NCI-H1436 (cell line): Measurements from ENCODE around the gene NOVA2.

Experiments
- DNase-seq: peaks from one replicate; lab custom pipeline; 2025; lab: John Stamatoyannopoulos, UW

The NOVA2 gene

DNA sequence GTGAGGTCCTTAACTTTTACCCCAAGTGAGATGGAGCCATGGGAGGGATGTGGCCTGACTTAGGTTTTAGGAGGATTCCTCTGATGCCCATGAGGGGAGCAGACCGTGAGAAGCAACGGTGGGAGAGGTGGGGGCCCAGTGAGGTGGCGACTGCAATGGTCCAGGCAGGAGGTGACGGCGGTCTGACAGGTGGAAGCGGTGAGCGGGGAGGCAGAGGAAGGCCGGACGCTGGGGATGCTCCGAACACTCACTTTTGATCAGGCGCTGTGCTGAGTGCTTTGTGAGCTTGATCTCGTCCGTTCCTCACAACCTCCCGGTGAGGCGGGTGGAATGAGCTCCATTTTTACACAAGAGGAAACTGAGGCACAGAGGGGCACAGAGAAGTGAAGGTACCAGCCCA, 11.6 kb downstream of the NOVA2 start:
- DNase-seq = no peak

DNA sequence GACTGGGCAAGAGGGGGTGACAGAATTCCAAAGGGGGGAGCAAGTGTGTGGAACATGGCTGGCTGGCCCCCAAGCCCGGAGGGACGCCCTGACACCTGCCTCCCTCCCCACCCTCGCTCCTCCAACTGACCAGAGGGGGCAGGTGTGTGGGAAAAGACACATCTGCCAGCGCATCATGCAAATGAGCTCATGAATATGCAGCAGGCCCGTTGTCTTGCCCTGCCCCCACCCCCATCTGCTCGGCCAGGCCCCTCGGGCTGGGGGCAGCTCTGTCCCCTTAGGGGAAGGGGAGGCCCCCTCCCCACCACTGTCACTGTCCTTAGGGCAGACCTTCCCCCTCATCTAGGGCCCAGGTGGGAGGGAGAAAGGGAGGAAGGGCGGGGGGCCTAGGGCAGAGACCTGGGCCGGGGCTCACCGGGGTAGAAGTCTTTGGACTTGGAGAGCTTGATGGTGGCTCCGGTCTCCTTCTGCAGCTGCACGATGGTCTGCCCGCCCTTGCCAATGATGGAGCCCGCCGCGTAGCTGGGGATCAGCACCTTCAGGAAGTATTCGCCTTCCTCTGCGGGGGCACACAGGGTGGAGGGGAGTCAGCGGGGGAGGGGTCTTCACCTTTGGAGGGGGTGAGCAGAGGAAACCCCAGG, 12.9 kb downstream of the NOVA2 start:
- no peak for DNase-seq

DNA sequence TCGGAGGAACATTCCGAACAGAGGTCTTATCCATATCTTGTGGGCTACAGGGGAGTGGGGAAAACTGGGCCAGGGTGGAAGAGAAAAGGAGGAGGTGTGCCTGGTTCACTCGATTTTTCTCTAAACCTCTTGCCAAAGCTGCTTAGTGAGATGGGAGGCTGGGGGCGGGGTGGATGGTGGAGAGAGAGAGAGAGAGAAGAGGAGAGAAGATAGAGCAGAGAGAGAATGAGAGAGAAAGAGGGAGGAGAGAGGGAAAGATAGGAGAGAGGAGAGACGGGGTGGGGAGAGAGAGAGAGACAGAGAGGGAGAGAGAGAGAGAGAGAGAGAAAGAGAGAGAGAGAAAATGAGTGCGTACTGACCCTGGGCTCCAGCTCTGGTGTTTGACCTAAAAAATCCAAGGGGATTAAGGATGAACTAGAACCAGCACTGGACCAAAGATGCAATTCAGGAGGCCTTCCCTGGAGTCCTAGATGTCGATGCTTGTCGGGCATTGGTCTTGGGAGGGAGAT, 14.1 kb downstream of the NOVA2 start:
- no peak for DNase-seq

DNA sequence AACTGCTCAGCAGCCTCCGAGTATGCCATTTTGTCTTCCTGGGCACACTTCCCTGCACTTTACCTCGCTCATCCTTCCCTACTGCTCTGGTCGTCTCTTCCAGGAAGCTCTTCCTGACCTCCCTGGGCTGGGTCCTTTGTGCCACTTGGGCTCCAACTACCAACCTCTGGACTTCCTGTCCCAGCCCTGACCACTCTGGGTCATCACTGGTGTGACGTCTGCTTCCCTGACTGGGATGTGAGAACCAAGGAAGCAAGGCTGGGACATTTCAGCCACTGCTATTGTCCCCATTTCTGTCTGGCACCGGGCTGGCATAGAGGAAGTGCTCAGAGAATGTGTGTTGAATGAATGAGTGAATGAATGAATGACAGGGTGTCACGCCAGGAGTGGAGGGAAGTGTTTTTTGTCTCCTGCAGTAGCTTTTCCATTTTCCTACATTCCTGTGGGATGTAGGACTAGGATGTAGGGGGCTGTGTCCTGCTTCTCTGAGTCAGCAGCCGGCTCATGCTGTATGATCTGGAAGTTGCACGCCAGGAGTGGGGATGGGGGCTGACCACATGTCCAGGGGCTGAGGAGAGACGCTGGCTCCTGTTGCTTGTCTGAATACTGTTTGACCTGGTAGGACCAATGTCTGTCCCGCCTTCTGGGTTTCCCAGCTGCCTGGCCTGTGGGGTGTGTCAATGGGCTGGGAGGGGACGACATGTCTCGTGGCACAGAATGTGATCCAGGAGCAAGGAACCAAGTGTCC, 14.7 kb downstream of the NOVA2 start:
- DNase-seq = no peak

DNA sequence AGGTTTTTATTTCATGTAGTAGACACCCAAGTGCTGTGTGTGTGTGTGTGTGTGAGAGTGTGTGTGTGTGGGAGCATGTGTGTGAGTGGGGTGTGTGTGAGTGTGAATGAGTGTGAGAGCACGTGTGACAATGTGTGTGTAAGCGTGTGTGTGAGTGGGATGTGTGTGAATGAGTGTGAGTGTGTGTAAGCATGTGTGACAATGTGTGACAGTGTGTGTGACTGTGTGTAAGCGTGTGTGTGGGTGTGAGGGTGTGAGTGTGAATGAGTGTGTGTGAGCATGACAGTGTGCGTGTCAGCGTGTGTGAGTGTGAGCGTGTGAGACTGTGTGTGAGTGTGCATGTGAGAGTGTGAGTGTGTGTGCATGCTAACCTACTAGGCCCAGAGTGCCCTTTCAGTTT, 15.3 kb downstream of the NOVA2 start:
- no peak for DNase-seq

DNA sequence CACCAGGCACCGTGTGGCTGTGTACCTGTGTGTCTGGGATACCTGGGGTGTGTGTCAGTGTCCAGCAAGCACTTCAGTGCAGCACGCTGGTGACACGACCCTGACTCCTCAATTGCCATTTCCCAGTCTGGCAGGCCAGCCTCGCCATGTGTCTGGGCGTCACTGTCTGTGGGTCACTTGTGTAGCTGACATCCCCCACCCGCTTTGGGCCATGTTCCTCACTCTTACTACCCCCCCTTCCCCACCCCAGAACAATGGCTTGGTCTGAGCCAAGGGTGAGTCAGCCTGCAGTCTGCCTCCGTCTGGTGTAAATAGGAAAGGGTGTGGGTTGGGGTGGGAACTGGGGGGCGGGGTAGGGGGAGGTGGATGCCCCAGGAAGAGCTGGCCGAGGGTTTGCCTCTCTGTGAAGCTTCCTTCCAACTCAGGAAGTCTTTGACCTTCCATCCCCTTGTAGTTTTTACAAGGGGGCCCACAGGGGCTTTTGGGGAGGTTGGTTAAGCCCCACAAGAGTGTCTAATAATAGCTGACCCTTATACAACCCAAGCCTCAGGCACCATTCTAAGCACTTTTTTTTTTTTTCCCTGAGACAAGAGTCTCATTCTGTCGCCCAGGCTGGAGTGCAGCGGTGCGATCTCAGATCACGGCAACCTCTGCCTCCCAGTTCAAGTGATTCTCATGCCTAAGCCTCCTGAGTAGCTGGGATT, 17.6 kb downstream of the NOVA2 start:
- no peak for DNase-seq

DNA sequence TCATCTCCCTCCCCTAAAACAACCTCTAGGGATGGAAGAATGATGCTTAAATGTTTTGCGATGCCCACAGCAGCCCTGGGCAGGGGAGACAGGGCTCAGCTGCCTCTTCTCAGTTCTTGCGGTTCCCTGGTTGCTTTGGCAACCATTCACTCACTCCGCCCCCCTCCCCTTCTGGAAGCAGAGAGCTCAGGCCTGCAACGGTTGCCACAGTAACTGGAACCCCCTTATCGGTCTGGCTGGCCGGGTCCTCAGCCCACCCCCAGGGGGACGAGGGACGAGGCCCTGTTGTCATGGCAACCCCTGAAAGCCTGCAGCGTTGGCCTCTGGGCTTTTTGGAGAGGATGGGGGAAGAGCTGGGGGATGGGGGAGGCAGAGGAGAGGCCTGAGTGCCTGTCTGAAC, 19.5 kb downstream of the NOVA2 start:
- DNase-seq = peak; percentile 45

DNA sequence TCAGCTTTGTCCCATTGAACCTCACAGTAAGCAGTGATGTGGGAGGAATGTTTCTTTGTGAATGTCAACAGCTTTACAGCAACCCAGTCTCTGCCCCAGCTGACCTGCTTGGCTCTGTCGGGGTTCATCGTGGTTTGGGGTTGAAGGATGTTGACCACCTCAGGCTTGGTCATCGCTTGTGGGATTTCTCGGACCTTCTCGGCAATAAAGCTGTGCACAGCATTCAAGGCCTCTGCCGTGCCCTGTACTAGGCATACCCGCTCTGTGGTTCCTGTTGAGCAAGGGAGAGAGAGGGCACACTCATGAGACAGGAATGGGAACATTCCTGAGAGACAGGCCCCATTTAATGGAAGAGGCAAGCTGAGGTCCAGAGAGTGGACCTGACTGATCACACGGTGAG, 20.0 kb downstream of the NOVA2 start:
- no peak for DNase-seq

DNA sequence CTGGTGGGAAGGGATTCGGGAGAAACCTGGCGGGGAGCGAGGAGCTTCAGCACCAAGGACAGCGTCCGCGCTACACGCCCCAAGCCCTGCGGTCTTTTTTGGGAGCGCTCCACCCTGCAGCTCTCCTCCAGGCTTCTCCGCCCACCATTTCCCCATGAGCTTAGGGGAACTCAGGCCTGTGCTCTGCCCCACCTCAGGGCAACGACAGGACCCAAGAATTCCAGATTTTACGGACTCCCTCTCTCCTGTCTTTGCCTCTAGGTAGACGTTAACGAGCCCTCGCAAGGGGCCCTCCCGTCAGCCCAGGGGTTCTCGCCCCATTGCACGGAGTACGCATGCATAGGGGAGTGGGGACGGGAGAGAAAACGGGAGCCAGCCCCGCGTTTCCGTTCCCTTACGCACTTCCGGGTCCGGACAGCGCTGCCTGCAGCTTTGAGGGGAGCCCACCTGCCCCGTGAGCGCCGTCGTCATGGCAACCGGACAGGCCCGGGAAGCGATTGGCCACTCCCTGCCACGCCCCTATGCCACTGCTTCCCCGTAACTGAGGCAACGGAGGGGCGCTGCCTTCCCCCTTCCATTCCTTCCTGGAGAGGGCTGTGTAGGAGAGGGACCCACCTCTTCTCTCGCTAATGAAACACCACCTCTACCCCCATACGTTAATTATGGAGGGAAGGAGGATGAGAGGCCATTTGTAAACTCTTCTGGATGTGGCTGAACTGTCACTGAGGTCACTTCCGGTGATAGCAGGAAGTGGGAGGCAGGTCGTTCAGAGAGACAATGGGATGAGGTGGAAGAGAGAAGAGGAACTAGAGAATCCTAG, 20.8 kb downstream of the NOVA2 start:
- DNase-seq = no peak

DNA sequence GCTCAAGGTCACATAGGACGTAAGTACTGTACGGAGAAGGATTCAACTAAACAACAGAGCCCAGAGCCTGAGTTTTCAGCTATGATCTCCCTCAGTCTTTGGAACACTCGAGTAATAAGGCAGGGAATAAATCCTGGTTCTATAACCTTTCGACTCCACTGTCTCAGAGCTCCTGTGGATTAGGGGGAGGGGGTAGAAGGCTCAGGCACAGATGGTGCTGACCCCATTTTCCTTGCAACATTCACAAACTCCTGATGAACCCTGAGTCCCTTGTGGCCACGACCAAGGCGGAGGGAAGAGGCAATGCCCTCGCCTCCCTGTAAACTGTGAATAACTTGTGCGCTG, 21.4 kb downstream of the NOVA2 start:
- no peak for DNase-seq

DNA sequence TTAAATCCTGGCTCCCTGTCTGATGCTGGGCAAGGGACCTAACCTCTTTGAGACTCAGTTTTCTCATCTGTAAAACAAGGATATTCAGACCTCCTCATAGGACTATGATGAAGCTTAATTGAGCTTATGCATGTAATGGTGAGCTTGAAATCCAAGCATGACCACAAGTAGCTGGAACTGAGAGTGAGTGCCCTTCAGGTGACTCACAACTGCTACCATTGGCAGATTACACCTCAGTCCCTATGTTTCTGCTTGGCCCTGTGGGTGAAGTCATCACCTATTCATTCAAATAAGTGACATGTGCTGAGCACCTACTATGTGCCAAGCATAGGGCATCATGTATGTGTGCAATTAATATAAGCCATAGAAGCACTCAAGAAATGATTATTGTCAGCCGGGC, 25.7 kb downstream of the NOVA2 start:
- no peak for DNase-seq

DNA sequence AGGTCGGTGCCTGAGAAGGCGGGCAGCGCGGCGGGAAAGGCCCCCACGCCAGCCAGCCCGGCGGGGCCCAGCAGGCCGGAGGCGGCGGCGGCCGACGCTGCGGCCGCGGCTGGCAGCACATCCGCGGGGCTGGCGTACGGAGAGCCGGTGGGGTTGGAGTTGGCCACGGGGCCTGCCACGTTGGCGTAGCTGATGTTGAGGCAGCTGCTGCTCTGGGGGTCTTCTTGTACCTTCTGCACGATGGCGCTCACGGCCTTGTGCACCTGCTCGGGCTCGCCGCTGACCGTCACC, 33.2 kb downstream of the NOVA2 start:
- DNase-seq = no peak

DNA sequence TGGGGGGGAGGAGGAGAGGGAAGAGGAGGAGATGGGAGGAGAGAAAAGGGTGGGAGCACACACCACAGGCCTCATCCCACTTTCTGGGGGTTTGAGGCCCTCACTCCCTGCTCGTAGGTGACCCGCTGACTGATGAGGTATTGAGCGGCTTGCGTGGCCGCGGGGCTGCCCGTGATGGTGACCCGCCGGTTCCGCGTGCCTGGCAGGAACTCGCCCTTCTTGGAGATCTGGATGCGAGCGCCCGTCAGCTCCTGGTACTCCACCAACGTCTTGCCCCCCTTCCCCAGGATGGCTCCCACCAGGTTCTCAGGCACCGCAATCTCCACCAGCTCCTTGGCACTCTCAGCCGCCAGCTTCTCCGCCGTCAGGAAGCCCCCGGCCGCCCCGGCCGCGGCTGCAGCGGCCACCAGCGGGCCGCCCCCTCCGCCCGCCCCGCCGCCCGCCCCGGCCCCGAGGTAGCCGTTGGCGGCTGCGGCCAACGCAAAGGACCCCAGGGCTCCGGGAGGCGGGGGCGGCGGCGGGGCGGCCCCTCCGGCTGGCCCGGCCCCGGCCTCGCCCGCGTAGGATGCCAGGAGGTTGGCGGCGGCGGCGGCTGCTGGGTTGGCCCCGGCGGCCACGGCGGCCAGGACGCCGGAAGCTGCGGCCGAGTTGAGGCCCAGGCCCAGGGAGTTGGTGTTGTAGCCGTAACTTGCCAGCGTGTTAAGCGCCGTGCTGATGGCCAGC, 33.7 kb downstream of the NOVA2 start:
- DNase-seq = no peak

DNA sequence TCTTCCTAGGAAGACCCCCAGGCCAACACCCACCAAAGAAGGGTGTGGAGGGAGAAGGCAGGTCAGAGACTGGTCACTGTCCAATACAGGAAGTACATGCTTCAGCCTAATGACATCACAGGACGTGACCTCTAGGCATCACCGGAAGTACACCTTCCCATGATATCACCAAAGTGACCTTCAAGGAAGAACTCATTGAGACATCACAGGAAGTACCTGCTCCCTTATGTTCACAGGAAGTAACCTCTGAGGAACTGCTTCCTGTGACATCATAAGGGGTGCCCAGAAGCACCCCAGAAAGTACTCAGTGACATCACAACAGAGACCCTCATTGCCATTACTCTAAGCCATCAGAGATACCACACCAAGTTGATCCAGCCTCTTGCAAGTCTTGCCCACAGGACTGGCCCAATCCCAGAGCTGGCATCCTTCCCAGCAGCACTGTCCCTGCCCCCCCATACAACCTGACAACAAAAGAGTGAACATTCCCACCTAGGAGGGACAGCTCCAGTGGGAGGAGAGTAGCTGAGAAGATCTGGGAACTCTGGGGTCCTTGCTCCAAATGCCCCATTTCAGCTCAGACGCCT, 34.8 kb downstream of the NOVA2 start:
- no peak for DNase-seq

DNA sequence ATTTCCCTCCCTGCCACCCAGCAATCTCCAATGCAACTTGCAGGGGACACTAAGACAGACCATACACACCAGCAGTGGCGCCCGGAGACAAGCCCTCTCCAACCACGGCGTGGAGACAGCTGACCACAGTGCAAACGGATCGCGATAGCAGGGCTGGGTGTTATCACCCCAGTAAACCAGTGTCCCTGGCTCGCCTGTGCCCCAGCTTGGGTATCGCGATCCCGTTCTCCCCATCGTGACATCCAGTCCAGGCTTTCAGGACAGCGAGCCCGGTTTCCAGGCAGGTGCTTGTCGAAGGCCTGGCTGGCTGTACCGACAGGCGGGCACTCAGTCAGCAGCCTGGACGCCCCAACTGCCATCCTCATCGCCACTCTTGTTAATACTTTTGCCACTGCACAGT, 38.4 kb downstream of the NOVA2 start:
- no peak for DNase-seq

DNA sequence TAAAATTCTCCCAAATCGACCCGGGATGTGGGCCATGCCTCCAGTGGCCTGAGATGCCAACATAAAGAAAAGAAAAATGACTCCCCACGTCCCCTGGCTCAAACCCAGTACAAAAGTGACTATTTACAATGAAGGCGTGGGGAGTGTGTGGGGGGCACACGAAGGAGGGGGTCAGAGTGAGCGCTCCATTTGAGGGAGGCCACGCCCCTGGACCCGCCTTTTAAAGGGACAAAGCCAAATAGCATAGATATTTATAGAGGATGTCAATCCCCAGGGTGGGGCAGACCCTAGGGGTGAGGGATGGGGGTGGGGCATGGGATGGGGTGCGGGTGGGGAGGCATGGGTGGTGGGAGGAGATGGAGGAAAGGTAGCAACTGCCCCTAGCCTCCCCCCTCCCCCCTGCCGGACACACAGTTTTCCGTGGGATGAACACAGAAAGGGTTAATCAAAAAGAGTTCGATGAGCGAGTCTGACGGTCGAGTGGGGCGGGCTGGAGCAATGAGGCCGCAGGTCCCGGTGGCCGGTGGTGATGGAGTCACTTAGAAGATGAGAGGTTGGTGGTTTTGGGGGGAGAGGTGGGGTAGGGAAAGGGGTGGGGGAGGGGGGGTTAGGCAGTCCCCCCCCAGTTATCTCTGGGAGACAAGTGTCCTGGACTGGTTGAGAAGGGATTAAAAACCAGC, 39.0 kb downstream of the NOVA2 start:
- DNase-seq = no peak

DNA sequence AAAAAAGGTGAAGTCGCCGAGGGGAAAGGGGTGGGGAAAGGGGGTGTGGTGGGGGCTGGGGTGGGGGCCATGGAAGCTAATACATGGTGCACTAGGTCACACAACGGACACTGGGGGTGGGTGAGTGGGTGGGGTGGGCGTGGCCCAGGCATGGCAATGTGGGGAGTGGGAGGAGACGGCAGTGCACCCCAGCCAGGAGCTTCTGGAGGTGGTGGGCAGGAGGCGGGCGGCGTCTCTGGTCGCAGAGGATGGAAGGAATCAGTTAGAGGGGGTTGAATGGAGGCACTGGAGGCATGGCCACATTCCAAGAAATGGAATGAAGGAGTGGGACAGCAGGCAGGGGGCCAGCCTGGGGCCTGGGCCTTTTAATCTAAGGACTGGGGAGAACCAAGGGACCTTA, 39.9 kb downstream of the NOVA2 start:
- no peak for DNase-seq

DNA sequence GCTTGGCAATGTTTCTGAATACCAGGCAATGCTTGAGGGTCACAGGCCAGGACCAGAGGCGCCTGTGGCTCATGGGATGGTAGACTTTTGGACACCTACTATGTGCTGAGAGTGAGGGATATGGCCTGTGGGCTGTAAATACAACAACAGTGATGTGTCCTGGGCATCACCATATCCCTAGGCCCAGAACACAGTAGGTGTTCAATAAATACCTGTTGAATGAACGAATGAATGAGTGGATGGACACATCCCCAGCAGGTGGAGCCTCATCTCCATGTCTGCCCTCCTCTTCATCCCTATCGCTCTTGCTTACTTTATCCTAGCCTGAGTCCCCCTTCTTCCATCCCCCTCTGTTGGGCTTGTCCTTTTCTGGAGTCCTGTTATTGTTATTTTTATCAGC, 42.6 kb downstream of the NOVA2 start:
- no peak for DNase-seq

DNA sequence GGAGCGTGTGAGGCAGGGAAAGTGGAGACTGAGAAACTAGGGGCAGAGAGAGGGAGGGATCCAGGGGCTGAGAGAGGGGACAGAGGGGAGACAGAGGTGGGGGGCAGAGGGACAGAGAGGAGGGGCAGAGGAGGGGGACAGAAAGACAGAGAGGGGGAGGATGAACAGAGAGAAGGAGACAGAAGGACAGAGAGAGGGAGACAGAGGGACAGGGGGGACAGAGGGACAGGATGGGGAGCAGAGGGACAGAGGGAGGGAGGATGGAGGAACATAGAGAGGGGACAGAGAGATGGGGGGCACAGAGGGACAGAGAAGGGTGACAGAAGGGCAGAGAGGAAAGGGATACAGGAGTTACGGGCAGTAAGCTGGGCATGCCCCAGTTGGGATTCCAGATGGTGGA, 44.4 kb downstream of the NOVA2 start:
- DNase-seq = no peak

DNA sequence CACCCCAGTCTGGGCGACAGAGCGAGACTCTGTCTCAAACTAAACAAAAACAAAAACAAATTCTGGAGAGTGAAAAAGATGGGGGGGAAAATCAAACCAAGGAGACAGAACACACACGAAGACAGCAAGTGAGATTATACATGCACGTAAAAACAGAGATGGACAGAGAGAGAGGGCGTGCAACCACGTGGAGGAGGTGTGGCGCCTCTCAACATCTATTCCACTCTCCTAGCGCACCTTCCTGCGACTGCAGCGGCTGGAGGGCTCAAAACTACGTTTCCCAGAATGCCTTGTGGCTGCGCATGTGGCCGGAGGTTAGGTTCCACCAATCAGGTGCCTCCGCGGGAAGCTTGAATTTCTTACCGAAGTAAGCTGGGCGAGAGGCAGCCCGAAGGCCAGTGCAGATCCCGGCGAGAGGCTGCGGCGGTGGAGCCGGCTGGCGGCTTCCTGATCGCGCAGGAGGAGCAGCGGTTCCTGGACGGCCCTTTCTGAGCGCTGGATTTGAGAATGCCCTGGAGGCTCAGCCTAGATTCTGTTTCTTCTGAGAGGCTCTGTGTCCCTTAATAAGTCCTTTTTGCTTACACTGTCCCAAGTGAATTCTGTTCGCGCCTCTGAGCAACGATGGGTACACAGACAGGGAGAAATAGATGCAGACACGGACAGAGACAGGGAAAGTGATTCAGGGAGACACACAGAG, 46.0 kb downstream of the NOVA2 start:
- peak; percentile 94 for DNase-seq
